Pancreas (tissue), 10 donors: ENCODE results near the gene NXPH2. TPM values are rescaled to one million over a fixed set of nuclear protein-coding genes. Genes with fewer than 3 reads are reported as not detected.

Experiments used
- ATAC-seq, 4 donors: fragments of 200-7000 bp; cut with Tn5 transposase; one replicate each; pipeline versions ENCODE4 v1.8.0 to v1.9.1; 2020; ENCODE audit warnings: mild to moderate bottlenecking in 4 of 4, moderate library complexity in 4 of 4
- DNase-seq, 6 donors: peaks; one replicate each; pipeline ENCODE4 v3.0.0-alpha.2; 2020
- FAIRE-seq: peaks from 2 replicates; lab custom pipeline; 2012; peaks lifted over from hg19 to GRCh38; lab: Jason Lieb, UNC
- H3K27ac ChIP-seq, 4 donors: fragments of 200-600 bp; sonication (generic); 1 replicate in 3 of 4; 2 replicates in 1 of 4; pipeline versions ENCODE4 v1.5.0 to v1.8.0; 2020
- H3K27me3 ChIP-seq, 4 donors: fragments of 200-600 bp; one replicate each; pipeline ENCODE4 v1.8.0; 2021
- H3K36me3 ChIP-seq, 3 donors: fragments of 200-600 bp; sonication (generic) in 1 of 3; one replicate each; pipeline versions ENCODE4 v1.5.0 to v1.8.0; 2020 to 2021
- H3K4me1 ChIP-seq, 3 donors: fragments of 200-600 bp; one replicate each; pipeline ENCODE4 v1.8.0; 2021
- H3K4me3 ChIP-seq, 4 donors: fragments of 200-600 bp; sonication (generic) in 2 of 4; one replicate each; pipeline versions ENCODE4 v1.5.0 to v1.8.0; 2020 to 2021
- H3K9me3 ChIP-seq, 4 donors: fragments of 200-600 bp; one replicate each; pipeline ENCODE4 v1.8.0; 2021
- WGBS, 2 donors: extraction: QIAGEN DNeasy Blood & Tissue Kit; methylation state at CpG; one replicate each; pipeline ENCODE4 v1.1.7; 2013; 5-methylcytosine and 5-hydroxymethylcytosine counted together
- intact Hi-C, 3 donors: fragments of 100-400 bp; cut with DNase I; formaldehyde crosslinking; loops; one replicate each; pipeline versions ENCODE4 v1.11.1 to v1.14.2; 2022
- polyA plus RNA-seq, 2 donors: library from polyadenylated mRNA; stranded (reverse); fragments of 200-250 nt; gene quantifications; one replicate each; pipeline ENCODE4 v1.2.3, GENCODE V29; 2013
- total RNA-seq, 6 donors: library from RNA; stranded (reverse); fragmentation: NEBNext Ultra II Directional in 4 of 6; extraction: Animal tissue kit (Norgen Biotek cat#: 25700) in 4 of 6; gene quantifications; one replicate each; pipeline versions ENCODE4 v1.2.1 to v1.2.4, GENCODE V29; 2021 to 2023
- TF ChIP-seq, protein P1 (sequence below), 4 donors: fragments of 200-600 bp; sonication (generic) in 3 of 4; IDR thresholded peaks; one replicate each; pipeline versions ENCODE4 v1.5.0 to v1.8.0; 2021; ENCODE audit warnings: antibody characterized with exemption in 4 of 4
- donor health status: healthy with polysubstance abuse.
- donor health status: DM: no; HTN: no; CAD: no; lungs with moderate emphysema.
- donor health status: DM: no; HTN: no; CAD: no.
- donor health status: control.
- donor health status: control.
- donor health status: Bipolar disorder and iron deficiency.
- donor health status: DM: yes; HTN: yes; CAD: no.
- donor health status: DM: no; HTN: no; CAD: no.
- donor health status: DM: no; HTN: no; CAD: no.
- donor health status: DM: yes; HTN: yes; CAD: no.

NXPH2 gene
- total RNA-seq = under 1 TPM in 1 of 6 donors, not detected in 5; 0.19 TPM
- polyA plus RNA-seq = not detected

DNA sequence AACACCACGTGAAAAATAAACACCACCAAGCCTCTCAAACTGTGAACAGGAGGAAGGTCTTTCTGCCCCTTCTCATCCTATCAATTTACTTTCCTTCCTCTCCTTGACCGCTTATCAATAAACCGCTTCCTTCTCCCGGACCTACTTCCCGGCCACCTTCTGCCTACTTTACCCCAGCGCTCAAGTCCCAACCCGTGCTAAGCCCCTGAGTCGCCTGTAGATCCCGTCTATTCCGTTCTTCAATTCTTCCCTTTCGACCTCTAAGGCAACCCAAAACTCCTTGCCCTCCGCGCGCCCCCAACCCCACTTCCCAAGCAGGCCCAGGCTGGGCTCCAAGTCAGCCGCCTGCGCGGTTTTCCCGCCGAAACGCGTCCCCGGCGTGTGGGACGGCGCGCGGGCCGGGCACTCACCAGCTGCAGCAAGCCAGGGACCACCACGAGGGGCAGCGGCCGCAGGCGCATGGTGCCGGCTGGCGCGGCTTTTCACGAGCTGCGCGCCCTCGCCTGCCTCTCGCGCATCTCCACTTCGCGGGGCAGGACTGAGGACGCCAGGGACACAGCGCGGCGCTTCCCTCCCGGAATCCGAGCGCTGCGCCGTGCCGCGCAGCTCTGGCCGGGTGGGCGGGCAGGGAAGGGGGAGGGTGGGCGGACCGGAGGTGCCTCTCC lies at the start of gene NXPH2:
TSS of gene NXPH2 (minus strand) at position 610 of the 665 bp plus-strand sequence. CDS start at position 461, 149 bp downstream.
- DNase-seq (peak in 2 of 6 donors; percentile 52 to 61), FAIRE-seq (no peak), ATAC-seq (peak in 3 of 4 donors; percentile 46 to 57 (median 53))
- H3K27me3 ChIP-seq = peaks cover 0 to 12% (median 2%) of the 10 kb centered on the region in 4 donors
- peak within 1 kb of the TSS; percentile 7 to 48 (median 20) for H3K4me3 ChIP-seq
- H3K9me3 ChIP-seq = no peaks in the 10 kb centered on the region
- TF ChIP-seq, protein P1, sequence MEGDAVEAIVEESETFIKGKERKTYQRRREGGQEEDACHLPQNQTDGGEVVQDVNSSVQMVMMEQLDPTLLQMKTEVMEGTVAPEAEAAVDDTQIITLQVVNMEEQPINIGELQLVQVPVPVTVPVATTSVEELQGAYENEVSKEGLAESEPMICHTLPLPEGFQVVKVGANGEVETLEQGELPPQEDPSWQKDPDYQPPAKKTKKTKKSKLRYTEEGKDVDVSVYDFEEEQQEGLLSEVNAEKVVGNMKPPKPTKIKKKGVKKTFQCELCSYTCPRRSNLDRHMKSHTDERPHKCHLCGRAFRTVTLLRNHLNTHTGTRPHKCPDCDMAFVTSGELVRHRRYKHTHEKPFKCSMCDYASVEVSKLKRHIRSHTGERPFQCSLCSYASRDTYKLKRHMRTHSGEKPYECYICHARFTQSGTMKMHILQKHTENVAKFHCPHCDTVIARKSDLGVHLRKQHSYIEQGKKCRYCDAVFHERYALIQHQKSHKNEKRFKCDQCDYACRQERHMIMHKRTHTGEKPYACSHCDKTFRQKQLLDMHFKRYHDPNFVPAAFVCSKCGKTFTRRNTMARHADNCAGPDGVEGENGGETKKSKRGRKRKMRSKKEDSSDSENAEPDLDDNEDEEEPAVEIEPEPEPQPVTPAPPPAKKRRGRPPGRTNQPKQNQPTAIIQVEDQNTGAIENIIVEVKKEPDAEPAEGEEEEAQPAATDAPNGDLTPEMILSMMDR (IDR thresholded peaks at IDR 0.05) = no peak
- intact Hi-C loops = loop anchor here in 2 of 3 donors (5.0 to 10.0 kb wide), 2 partner anchors 868 to 875 kb away; no protein-coding TSS in a partner anchor
- H3K36me3 ChIP-seq = no peaks in the 10 kb centered on the region
- H3K4me1 ChIP-seq = peaks cover 0 to 5% (median 0%) of the 10 kb centered on the region in 3 donors
- 0 to 1% methylated on average over 48 to 58 of the region's 58 CpGs for WGBS, 2 donors
- no peak within 1 kb of the TSS for H3K27ac ChIP-seq

DNA sequence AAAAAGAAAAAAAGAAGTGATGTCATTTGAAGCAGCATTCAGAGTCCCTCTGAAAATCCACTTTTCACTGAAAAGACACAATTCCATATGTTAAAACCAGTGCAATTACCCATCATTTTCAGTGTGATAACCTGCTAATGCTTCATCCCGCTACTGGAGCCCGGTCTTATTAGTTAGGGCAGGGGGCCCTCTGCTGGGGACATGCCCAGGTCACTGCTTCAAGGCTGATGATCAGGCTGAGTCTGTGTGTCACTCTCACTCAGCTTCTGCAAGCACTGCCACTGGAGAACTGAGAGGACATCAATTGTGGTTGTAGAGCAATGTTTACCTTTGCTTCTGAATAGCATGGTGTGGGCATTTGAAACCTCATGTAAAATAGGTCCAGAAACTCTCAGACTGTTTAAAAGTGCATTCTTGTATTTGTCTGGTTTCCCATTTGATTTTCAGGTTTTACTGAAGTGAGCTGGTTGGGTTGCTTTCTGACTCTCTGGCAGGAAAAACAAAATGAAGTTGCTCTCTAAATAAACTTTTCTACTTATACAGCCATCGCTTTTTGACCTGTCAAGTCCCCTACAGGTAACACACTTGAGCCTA lies 49.2 kb upstream of the NXPH2 start:
- TF ChIP-seq, protein P1 (IDR thresholded peaks at IDR 0.05) = no peak

DNA sequence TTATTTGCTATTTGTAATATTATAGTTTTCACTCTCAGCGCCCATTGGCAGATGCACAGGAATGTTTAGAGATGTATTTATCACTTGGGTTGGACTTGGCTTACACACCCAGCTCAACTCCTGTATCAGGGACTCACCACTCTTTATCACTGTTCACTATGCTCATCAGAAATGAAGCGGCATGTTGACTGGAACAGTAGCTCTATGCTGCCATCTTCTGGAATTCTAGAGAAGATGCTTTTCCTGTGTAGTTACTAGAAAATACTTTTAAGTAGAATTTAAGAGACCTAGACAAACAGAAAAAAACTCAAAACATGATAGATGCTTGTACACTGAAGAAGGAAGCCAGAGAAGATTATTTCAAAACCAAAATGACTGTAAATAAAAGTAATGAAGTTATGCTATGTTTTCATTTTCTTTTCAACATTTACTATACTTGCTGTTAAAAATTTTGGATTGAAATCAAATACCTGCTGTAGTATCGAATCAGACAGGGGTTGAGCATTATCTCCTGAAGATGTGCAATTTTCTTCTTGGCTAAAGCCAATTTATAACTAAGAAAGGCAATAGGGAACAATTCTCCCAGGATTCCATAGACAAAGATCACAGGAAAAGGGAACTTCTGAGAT lies 47.4 kb upstream of the NXPH2 start:
- 9 to 13% methylated on average over 3 of the region's 3 CpGs for WGBS, 2 donors
- Histone ChIP-seq H3K4me1 (no peaks in the 10 kb centered on the region), H3K27ac (no peak overlapping the region), H3K9me3 (no peaks in the 10 kb centered on the region), H3K4me3 (no peak overlapping the region), H3K36me3 (no peaks in the 10 kb centered on the region), H3K27me3 (no peaks in the 10 kb centered on the region)
- ATAC-seq (peak; percentile 55 to 87 (median 82)), DNase-seq (peak in 1 of 6 donors; percentile 22), FAIRE-seq (peak; percentile 71)
- TF ChIP-seq, protein P1 (IDR thresholded peaks at IDR 0.05) = peak; percentile 24 to 62 (median 55)
- intact Hi-C loops = no loop called here

More for the DNA sequence above, 49.2 kb upstream of the NXPH2 start:
- H3K4me1 ChIP-seq = no peaks in the 10 kb centered on the region
- no peak overlapping the region for H3K4me3 ChIP-seq
- DNase-seq (peak in 2 of 6 donors; percentile 14 to 54), FAIRE-seq (no peak), ATAC-seq (peak in 3 of 4 donors; percentile 56 to 73 (median 60))
- intact Hi-C loops = no loop called here
- no peak overlapping the region for H3K27ac ChIP-seq
- H3K27me3 ChIP-seq = no peaks in the 10 kb centered on the region
- H3K36me3 ChIP-seq = no peaks in the 10 kb centered on the region
- 32 to 38% methylated on average over 3 of the region's 3 CpGs for WGBS, 2 donors
- H3K9me3 ChIP-seq = no peaks in the 10 kb centered on the region

DNA sequence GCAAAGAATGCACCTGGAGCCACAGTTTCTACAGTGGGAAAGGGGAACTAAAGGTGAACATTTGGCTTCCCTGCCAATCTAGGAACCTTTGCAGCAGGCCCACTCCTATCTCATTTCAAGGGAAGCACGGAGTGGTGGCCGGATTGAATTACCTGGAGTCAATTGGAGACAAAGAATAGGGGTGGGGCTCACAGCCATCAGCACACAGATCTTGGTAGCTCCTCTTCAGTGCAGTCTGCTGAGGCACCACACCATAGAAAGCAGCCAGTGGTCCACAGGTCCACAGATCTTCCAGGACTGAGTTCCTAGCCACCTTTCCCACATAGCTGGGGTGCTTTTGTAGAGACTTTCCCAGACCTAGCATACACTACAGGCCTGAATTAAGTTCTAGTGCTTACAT lies 43.5 kb upstream of the NXPH2 start:
- Histone ChIP-seq H3K36me3 (no peaks in the 10 kb centered on the region), H3K27me3 (no peaks in the 10 kb centered on the region), H3K4me3 (no peak overlapping the region), H3K27ac (no peak overlapping the region), H3K9me3 (no peaks in the 10 kb centered on the region), H3K4me1 (no peaks in the 10 kb centered on the region)
- DNase-seq (no peak), ATAC-seq (no peak), FAIRE-seq (no peak)
- intact Hi-C loops = no loop called here
- WGBS, 2 donors = 68 to 73% methylated on average over 2 of the region's 2 CpGs
- TF ChIP-seq, protein P1 (IDR thresholded peaks at IDR 0.05) = no peak
